Coronary artery (tissue), 2 donors: Measurements from ENCODE around the gene MCC.

Source experiments
- DNase-seq: peaks from one replicate; pipeline ENCODE4 v3.0.0-alpha.2; 2017; ENCODE audit warnings: low spot score
- H3K27ac ChIP-seq, 2 donors: fragments of 200-600 bp; sonication (generic); one replicate each; pipeline ENCODE4 v1.5.1; 2016 to 2019
- H3K4me3 ChIP-seq: fragments of 200-600 bp; sonication (generic); 2 replicates; pipeline ENCODE4 v1.5.1; 2016; ENCODE audit warnings: mild to moderate bottlenecking, moderate library complexity
- CTCF ChIP-seq: fragments of 200-600 bp; sonication (generic); IDR thresholded peaks from one replicate; pipeline ENCODE4 v1.5.1; 2019; ENCODE audit warnings: antibody characterized with exemption

Gene MCC

GRCh38 chr5:113375480-113376060 lies 112.7 kb downstream of the MCC start:
- no peak for TF ChIP-seq CTCF
- Histone ChIP-seq H3K4me3 (no peak overlapping the region), H3K27ac (no peak overlapping the region)
- no peak for DNase-seq

- no peak for TF ChIP-seq CTCF
- Histone ChIP-seq H3K4me3 (no peak overlapping the region), H3K27ac (no peak overlapping the region)
- DNase-seq = no peak
These were observed 114.8 kb downstream of the MCC start for GRCh38 chr5:113373426-113373825.

GRCh38 chr5:113371721-113372196 lies 116.5 kb downstream of the MCC start:
- Histone ChIP-seq H3K4me3 (peak overlapping the region; percentile 25), H3K27ac (no peak overlapping the region)
- DNase-seq = no peak
- TF ChIP-seq CTCF = no peak

GRCh38 chr5:113367586-113367985 lies 120.7 kb downstream of the MCC start:
- no peak for DNase-seq
- no peak overlapping the region for H3K27ac ChIP-seq
- no peak overlapping the region for H3K4me3 ChIP-seq
- TF ChIP-seq CTCF = no peak

- H3K4me3 ChIP-seq = no peak overlapping the region
- H3K27ac ChIP-seq = no peak overlapping the region
- TF ChIP-seq CTCF = no peak
- DNase-seq = no peak
These were observed 123.8 kb downstream of the MCC start for GRCh38 chr5:113364466-113364865.

GRCh38 chr5:113361701-113362100 lies 126.6 kb downstream of the MCC start:
- Histone ChIP-seq H3K27ac (no peak overlapping the region), H3K4me3 (no peak overlapping the region)
- TF ChIP-seq CTCF = no peak
- no peak for DNase-seq

- no peak overlapping the region for H3K4me3 ChIP-seq
- no peak overlapping the region for H3K27ac ChIP-seq
- TF ChIP-seq CTCF = no peak
- no peak for DNase-seq
These were observed 128.8 kb downstream of the MCC start for GRCh38 chr5:113359419-113359818.
